Colonic mucosa (tissue), 4 donors: ENCODE measurements around the gene TCEAL9. TPM values are rescaled to one million over a fixed set of nuclear protein-coding genes. Genes with fewer than 3 reads are reported as not detected.

Source experiments
- DNase-seq: peaks from one replicate; pipeline ENCODE4 v3.0.0-alpha.2; 2020
- H3K27ac ChIP-seq: fragments of 200-600 bp; one replicate; pipeline ENCODE4 v1.8.0; 2021
- H3K27me3 ChIP-seq: fragments of 200-600 bp; one replicate; pipeline ENCODE4 v1.8.0; 2021
- H3K36me3 ChIP-seq: fragments of 200-600 bp; one replicate; pipeline ENCODE4 v1.8.0; 2021
- H3K4me1 ChIP-seq: fragments of 200-600 bp; one replicate; pipeline ENCODE4 v1.8.0; 2021; ENCODE audit warnings: mild to moderate bottlenecking
- H3K4me3 ChIP-seq: fragments of 200-600 bp; one replicate; pipeline ENCODE4 v1.8.0; 2021
- H3K9ac ChIP-seq, 2 donors: one replicate each; pipeline ENCODE4 v1.7.0; 2013; ENCODE audit warnings: control low read depth in 2 of 2, low read depth in 2 of 2, low read length in 2 of 2
- H3K9me3 ChIP-seq: fragments of 200-600 bp; one replicate; pipeline ENCODE4 v1.8.0; 2021
- intact Hi-C: fragments of 100-400 bp; cut with DNase I; formaldehyde crosslinking; loops from one replicate; pipeline ENCODE4 v1.14.1; 2022
- total RNA-seq, 2 donors: library from RNA; stranded (reverse); fragmentation: NEBNext Ultra II Directional in 1 of 2; extraction: Animal tissue kit (Norgen Biotek cat#: 25700) in 1 of 2; gene quantifications; one replicate each; pipeline ENCODE4 v1.2.1, GENCODE V29; 2021
- TF ChIP-seq, protein P1 (sequence below): fragments of 200-600 bp; IDR thresholded peaks from one replicate; pipeline ENCODE4 v1.8.0; 2022; ENCODE audit warnings: antibody characterized with exemption, mild to moderate bottlenecking
- donor health status: healthy.
- donor health status: DM: no; HTN: no; CAD: no.
- donor health status: DM: no; HTN: no; CAD: no.

Gene TCEAL9
- total RNA-seq, 2 donors from 2014 or later, result 23.9 to 34.7 TPM

DNA sequence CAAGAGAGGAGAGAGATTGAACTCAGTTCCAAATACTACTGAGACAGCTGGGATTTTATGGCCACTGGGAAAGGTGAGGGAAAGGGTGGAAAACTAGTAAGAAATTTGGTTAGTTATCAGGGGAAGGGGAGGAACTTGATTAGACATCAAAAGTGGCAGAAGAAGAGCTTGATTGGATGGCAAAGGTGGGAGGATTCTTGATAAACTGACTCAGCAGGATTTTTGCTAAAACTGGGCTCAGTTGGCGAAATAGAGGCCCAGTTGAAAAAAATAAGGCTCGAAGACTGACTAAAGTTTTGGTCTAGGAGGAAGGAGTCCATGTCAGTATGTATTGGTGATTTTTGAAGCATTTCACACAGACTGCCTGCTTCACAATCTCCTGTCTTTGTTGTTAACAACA is 30.0 kb downstream of the TCEAL9 start:
- intact Hi-C loops, result no loop called here
- Histone ChIP-seq H3K9ac (no peak overlapping the region), H3K9me3 (no peaks in the 10 kb centered on the region), H3K27ac (no peak overlapping the region), H3K27me3 (no peaks in the 10 kb centered on the region), H3K4me1 (no peaks in the 10 kb centered on the region), H3K4me3 (no peak overlapping the region), H3K36me3 (no peaks in the 10 kb centered on the region)
- TF ChIP-seq, protein P1, sequence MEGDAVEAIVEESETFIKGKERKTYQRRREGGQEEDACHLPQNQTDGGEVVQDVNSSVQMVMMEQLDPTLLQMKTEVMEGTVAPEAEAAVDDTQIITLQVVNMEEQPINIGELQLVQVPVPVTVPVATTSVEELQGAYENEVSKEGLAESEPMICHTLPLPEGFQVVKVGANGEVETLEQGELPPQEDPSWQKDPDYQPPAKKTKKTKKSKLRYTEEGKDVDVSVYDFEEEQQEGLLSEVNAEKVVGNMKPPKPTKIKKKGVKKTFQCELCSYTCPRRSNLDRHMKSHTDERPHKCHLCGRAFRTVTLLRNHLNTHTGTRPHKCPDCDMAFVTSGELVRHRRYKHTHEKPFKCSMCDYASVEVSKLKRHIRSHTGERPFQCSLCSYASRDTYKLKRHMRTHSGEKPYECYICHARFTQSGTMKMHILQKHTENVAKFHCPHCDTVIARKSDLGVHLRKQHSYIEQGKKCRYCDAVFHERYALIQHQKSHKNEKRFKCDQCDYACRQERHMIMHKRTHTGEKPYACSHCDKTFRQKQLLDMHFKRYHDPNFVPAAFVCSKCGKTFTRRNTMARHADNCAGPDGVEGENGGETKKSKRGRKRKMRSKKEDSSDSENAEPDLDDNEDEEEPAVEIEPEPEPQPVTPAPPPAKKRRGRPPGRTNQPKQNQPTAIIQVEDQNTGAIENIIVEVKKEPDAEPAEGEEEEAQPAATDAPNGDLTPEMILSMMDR, result no peak
- no peak for DNase-seq

- H3K9me3 ChIP-seq, result no peaks in the 10 kb centered on the region
- TF ChIP-seq, protein P1, result no peak
These were observed 37.2 kb downstream of the TCEAL9 start for GRCh38 chrX:103393487-103393886.

DNA sequence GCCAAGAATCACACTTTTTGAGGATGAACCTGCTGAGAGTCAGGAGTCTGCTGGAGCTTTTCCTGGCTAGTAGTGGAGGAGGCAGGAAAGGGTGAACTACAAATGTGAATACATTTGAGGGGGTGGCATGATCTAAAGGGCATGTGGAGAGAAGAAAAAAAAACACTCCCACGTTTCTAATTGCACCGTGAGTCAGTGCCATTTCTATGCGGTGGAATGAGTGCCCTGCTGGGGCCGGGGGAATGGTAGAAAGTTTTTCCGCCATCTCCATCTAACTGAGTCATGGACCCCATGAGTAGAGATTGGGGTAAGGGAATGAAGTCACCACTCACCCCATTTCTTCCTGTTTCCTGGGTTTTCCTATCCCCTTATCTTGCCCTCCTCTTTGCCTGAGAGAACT is 39.9 kb downstream of the TCEAL9 start:
- Histone ChIP-seq H3K36me3 (no peaks in the 10 kb centered on the region), H3K9ac (no peak overlapping the region), H3K4me1 (no peaks in the 10 kb centered on the region), H3K4me3 (no peak overlapping the region), H3K27me3 (no peaks in the 10 kb centered on the region), H3K9me3 (no peaks in the 10 kb centered on the region), H3K27ac (no peak overlapping the region)
- TF ChIP-seq, protein P1, result no peak
- intact Hi-C loops, result no loop called here
- DNase-seq, result no peak

More at GRCh38 chrX:103393487-103393886, 37.2 kb downstream of the TCEAL9 start:
- Histone ChIP-seq H3K27ac (no peak overlapping the region), H3K36me3 (no peaks in the 10 kb centered on the region), H3K4me1 (no peaks in the 10 kb centered on the region), H3K9ac (no peak overlapping the region), H3K27me3 (no peaks in the 10 kb centered on the region), H3K4me3 (no peak overlapping the region)
- intact Hi-C loops, result no loop called here
- no peak for DNase-seq

DNA sequence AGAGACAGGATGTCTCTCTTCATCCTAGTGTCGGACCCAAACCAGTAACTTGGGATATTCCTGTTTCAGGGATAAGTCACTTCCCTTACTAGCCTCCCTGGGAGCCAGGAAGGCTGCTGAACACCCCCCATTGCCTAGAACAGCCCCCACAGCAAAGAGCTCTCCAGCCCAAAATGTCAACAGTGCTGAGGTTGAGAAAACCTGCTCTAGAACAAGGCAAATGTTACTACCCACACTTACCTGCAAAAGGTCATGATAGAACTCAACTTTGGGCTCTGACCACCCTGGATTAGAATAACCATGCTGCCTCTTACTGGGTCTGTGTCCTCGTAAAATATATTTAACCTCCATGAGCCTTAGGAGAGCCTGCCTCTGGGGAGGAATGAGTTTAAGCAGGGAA is 40.4 kb downstream of the TCEAL9 start:
- H3K9ac ChIP-seq, result no peak overlapping the region
- H3K4me3 ChIP-seq, result no peak overlapping the region
- no peaks in the 10 kb centered on the region for H3K36me3 ChIP-seq
- H3K9me3 ChIP-seq, result no peaks in the 10 kb centered on the region
- intact Hi-C loops, result no loop called here
- TF ChIP-seq, protein P1, result no peak
- no peaks in the 10 kb centered on the region for H3K27me3 ChIP-seq
- no peak overlapping the region for H3K27ac ChIP-seq
- no peak for DNase-seq
- no peaks in the 10 kb centered on the region for H3K4me1 ChIP-seq

- Histone ChIP-seq H3K27ac (no peak overlapping the region), H3K9me3 (no peaks in the 10 kb centered on the region), H3K9ac (no peak overlapping the region), H3K4me3 (no peak overlapping the region), H3K27me3 (no peaks in the 10 kb centered on the region), H3K4me1 (no peaks in the 10 kb centered on the region), H3K36me3 (no peaks in the 10 kb centered on the region)
- DNase-seq, result no peak
- intact Hi-C loops, result no loop called here
- TF ChIP-seq, protein P1, result no peak
These were observed 41.4 kb downstream of the TCEAL9 start for GRCh38 chrX:103397707-103398106.
